HepG2 (cell line): ENCODE results near the gene CDC23. TPM values are rescaled to one million over a fixed set of nuclear protein-coding genes. Genes with fewer than 3 reads are reported as not detected.

Source experiments
- ARID4A ChIP-seq: sonication (generic); formaldehyde crosslinking; IDR thresholded peaks from 2 replicates; pipeline ENCODE4 v1.5.0; 2020; ENCODE audit warnings: mild to moderate bottlenecking, missing genetic modification reagents, borderline replicate concordance
- EP300 ChIP-seq, 3 experiments: sonication (generic) in 1 of 3; formaldehyde crosslinking in 1 of 3; IDR thresholded peaks; 2 replicates each; pipeline versions ENCODE4 v1.5.1 to v1.6.1; 2011 to 2020; ENCODE audit warnings: low read depth in 2 of 3, low read length in 2 of 3, borderline replicate concordance in 1 of 3, improper control_type of control experiment in 1 of 3, mild to moderate bottlenecking in 1 of 3, missing genetic modification reagents in 1 of 3, moderate library complexity in 1 of 3
- GMEB2 ChIP-seq: IDR thresholded peaks from 2 replicates; pipeline ENCODE4 v1.6.1; 2016; ENCODE audit warnings: missing biosample characterization, missing genetic modification reagents, low read depth
- KMT2A ChIP-seq: sonication (generic); formaldehyde crosslinking; IDR thresholded peaks from 2 replicates; pipeline ENCODE4 v1.4.0; 2020; ENCODE audit warnings: missing genetic modification reagents
- MXI1 ChIP-seq: IDR thresholded peaks from 3 replicates; pipeline ENCODE4 v1.6.1; 2012; ENCODE audit warnings: low read depth, low read length, inconsistent platforms, borderline replicate concordance
- PAX8 ChIP-seq: sonication (generic); formaldehyde crosslinking; IDR thresholded peaks from 2 replicates; pipeline ENCODE4 v1.8.0; 2022; ENCODE audit warnings: mild to moderate bottlenecking, missing genetic modification reagents, borderline replicate concordance
- PRPF4 ChIP-seq: fragments of 200-400 bp; formaldehyde crosslinking; IDR thresholded peaks from 2 replicates; pipeline ENCODE4 v1.6.1; 2016; ENCODE audit warnings: low read length, low read depth; ENCODE audit not compliant: poor library complexity, severe bottlenecking
- TFAP4 ChIP-seq: sonication (generic); IDR thresholded peaks from 2 replicates; pipeline ENCODE4 v1.6.1; 2016; ENCODE audit warnings: low read depth, borderline replicate concordance
- ZBTB38 ChIP-seq: sonication (generic); formaldehyde crosslinking; IDR thresholded peaks from 2 replicates; pipeline ENCODE4 v1.5.1; 2020; ENCODE audit warnings: mild to moderate bottlenecking, missing genetic modification reagents
- ZBTB4 ChIP-seq: sonication (generic); formaldehyde crosslinking; IDR thresholded peaks from 2 replicates; pipeline ENCODE4 v1.4.0; 2020; ENCODE audit warnings: missing genetic modification reagents, mild to moderate bottlenecking, borderline replicate concordance
- ZNF496 ChIP-seq: sonication (generic); formaldehyde crosslinking; IDR thresholded peaks from 2 replicates; pipeline ENCODE4 v1.8.1; 2023; ENCODE audit warnings: mild to moderate bottlenecking, moderate library complexity, missing genetic modification reagents; ENCODE audit not compliant: insufficient replicate concordance
- ZNF607 ChIP-seq: sonication (generic); formaldehyde crosslinking; IDR thresholded peaks from 2 replicates; pipeline ENCODE4 v1.5.1; 2020; ENCODE audit warnings: missing genetic modification reagents, mild to moderate bottlenecking, borderline replicate concordance
- ZNF777 ChIP-seq: sonication (generic); formaldehyde crosslinking; IDR thresholded peaks from 2 replicates; pipeline ENCODE4 v1.4.0; 2020; ENCODE audit warnings: missing genetic modification reagents
- ZUFSP ChIP-seq: sonication (generic); formaldehyde crosslinking; IDR thresholded peaks from 2 replicates; pipeline ENCODE4 v1.9.0; 2021; ENCODE audit warnings: missing genetic modification reagents, mild to moderate bottlenecking, borderline replicate concordance
- polyA plus RNA-seq, 8 experiments: library from polyadenylated mRNA; depleted of rRNA in 3 of 8; stranded (reverse) in 7 of 8; unstranded in 1 of 8; fragments of >200 nt; fragmentation: Illumina TruSeq in 4 of 8; extraction: Trizol in 4 of 8; gene quantifications; 2 replicates each; pipeline versions ENCODE4 v1.2.1 to v1.2.3, GENCODE V29; 2011 to 2016; ENCODE audit warnings: low read depth in 4 of 8, missing spikeins in 1 of 8, mixed read lengths in 1 of 8; ENCODE audit not compliant: insufficient read depth in 1 of 8
- total RNA-seq, 5 experiments: library from RNA; depleted of rRNA; stranded (reverse); fragments of >200 nt; fragmentation: Illumina TruSeq; extraction: Trizol; gene quantifications; 2 replicates each; pipeline ENCODE4 v1.2.3, GENCODE V29; 2016; ENCODE audit warnings: low read depth in 1 of 5

The CDC23 gene
- total and polyA plus RNA-seq, 2 of the 13 experiments (the other 11 are each of a cell fraction or from before 2014, with no cell fraction given) = 38.3 to 47.7 TPM

GRCh38 chr5:138213161-138214029 lies at the start of gene CDC23 (continued):
- TF ChIP-seq ZUFSP (no peak), ZNF607 (CRISPR knock-in tag) (no peak), ZNF777 (CRISPR knock-in tag) (peak; percentile 18; the same call in 1 of the 2 replicates), PAX8 (CRISPR knock-in tag) (no peak; the same call in 1 of the 2 replicates), EP300 (IDR thresholded peaks at IDR 0.05; ENCODE audit: low read depth in 2 of 2, low read length in 2 of 2) (no peak), EP300 (CRISPR knock-in tag; IDR thresholded peaks at IDR 0.05; ENCODE audit: borderline replicate concordance) (no peak), KMT2A (CRISPR knock-in tag) (peak; percentile 78), ZBTB38 (CRISPR knock-in tag) (0 out of 2 replicates have a peak, but pooled peaks have one; percentile 36), ARID4A (no peak; the same call in 1 of the 2 replicates), GMEB2 (CRISPR knock-in tag) (no peak), TFAP4 (no peak), PRPF4 (no peak), ZBTB4 (CRISPR knock-in tag) (0 out of 2 replicates have a peak, but pooled peaks have one; percentile 66), ZNF496 (CRISPR knock-in tag) (no peak), MXI1 (peak; percentile 99)
